Erythroblast (primary cell): ENCODE results near the gene ELF1.

Source experiments
- GATA1 ChIP-seq: IDR thresholded peaks from 2 replicates; pipeline ENCODE4 v1.6.1; 2011; ENCODE audit warnings: low read depth, mild to moderate bottlenecking, control low read depth, low read length, moderate library complexity
- POLR2A ChIP-seq: IDR thresholded peaks from 2 replicates; pipeline ENCODE4 v1.6.1; 2011; ENCODE audit warnings: mild to moderate bottlenecking, low read length

- TF ChIP-seq POLR2A = no peak
- no peak for TF ChIP-seq GATA1
Observed at GRCh38 chr13:40886017-40886416, 133.1 kb downstream of the ELF1 start.
